ENCODE data around the gene LRRIQ4.

DNA sequence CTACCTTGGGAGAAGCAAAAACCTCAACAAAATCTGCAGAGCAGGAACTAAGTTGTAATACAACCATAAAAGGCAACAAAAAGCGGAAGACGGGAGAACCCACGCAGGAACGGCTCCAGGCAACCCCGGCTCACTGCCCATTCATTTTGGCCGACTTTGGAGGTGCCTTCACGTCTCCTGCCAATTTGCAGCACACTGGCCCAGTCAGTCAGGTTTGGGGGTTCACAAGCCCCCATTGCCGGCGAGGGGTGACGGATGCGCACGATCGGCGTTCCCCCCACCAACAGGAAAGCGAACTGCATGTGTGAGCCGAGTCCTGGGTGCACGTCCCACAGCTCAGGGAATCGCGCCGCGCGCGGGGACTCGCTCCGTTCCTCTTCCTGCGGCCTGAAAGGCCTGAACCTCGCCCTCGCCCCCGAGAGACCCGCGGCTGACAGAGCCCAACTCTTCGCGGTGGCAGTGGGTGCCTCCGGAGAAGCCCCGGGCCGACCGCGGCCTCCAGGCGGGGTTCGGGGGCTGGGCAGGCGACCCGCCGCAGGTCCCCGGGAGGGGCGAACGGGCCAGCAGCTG, 48.3 kb upstream of the LRRIQ4 start:
- TF ChIP-seq, protein P1, sequence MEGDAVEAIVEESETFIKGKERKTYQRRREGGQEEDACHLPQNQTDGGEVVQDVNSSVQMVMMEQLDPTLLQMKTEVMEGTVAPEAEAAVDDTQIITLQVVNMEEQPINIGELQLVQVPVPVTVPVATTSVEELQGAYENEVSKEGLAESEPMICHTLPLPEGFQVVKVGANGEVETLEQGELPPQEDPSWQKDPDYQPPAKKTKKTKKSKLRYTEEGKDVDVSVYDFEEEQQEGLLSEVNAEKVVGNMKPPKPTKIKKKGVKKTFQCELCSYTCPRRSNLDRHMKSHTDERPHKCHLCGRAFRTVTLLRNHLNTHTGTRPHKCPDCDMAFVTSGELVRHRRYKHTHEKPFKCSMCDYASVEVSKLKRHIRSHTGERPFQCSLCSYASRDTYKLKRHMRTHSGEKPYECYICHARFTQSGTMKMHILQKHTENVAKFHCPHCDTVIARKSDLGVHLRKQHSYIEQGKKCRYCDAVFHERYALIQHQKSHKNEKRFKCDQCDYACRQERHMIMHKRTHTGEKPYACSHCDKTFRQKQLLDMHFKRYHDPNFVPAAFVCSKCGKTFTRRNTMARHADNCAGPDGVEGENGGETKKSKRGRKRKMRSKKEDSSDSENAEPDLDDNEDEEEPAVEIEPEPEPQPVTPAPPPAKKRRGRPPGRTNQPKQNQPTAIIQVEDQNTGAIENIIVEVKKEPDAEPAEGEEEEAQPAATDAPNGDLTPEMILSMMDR (IDR thresholded peaks at IDR 0.05 in 4 of 5, conservative IDR thresholded peaks at IDR 0.05 in 1 of 5) = no peak
- no peak for TF ChIP-seq POLR2A (IDR thresholded peaks at IDR 0.05)
